ENCODE results near the gene MED26. TPM values are rescaled to one million over a fixed set of nuclear protein-coding genes. Genes with fewer than 3 reads are reported as not detected.
A peak's percentile ranks its signal among the peaks of the same experiment; 100 is the strongest.

Gene MED26
- total and polyA plus RNA-seq, 2 experiments from 2014 or later: 6.6 to 7.8 TPM

- TF ChIP-seq CTCF (IDR thresholded peaks at IDR 0.05; ENCODE audit: poor library complexity) (no peak), EZH2phosphoT487 (IDR thresholded peaks at IDR 0.05; ENCODE audit: low read depth, severe bottlenecking, unreplicated experiment) (no peak), EZH2 (IDR thresholded peaks at IDR 0.05; ENCODE audit: borderline replicate concordance) (no peak)
- peaks cover 15% of the 10 kb centered on the region for H3K4me1 ChIP-seq (ENCODE audit: insufficient read depth)
- H2AFZ ChIP-seq: no peak overlapping the region
- H3K27ac ChIP-seq: peak overlapping the region; percentile 62
- H3K27me3 ChIP-seq: no peaks in the 10 kb centered on the region
- 90% methylated on average over 12 of the region's 12 CpGs for WGBS (ENCODE audit: low lambda C conversion rate, missing lambda C conversion rate)
- H3K79me2 ChIP-seq: peaks cover 96% of the 10 kb centered on the region
- no peak for DNase-seq (ENCODE audit: low spot score)
- no peaks in the 10 kb centered on the region for H3K9me3 ChIP-seq (ENCODE audit: low read depth)
- no peak overlapping the region for H3K4me3 ChIP-seq
- H4K20me1 ChIP-seq (ENCODE audit: insufficient read depth, poor library complexity, severe bottlenecking): peaks cover 83% of the 10 kb centered on the region
- H3K36me3 ChIP-seq (replicated peaks; ENCODE audit: insufficient read depth, low read depth): no peaks in the 10 kb centered on the region
- H3K9me2 ChIP-seq (replicated peaks; ENCODE audit: insufficient read depth): no peaks in the 10 kb centered on the region
- H3K4me2 ChIP-seq: no peak overlapping the region
Observed at GRCh38 chr19:16581145-16581970, 46.6 kb downstream of the MED26 start.

GRCh38 chr19:16579381-16579780 is 48.6 kb downstream of the MED26 start:
- Histone ChIP-seq H3K4me3 (no peak overlapping the region), H3K4me2 (no peak overlapping the region), H2AFZ (no peak overlapping the region), H3K9me3 (ENCODE audit: low read depth) (no peaks in the 10 kb centered on the region), H3K9me2 (replicated peaks; ENCODE audit: insufficient read depth) (no peaks in the 10 kb centered on the region), H3K27ac (no peak overlapping the region), H3K4me1 (ENCODE audit: insufficient read depth) (peaks cover 8% of the 10 kb centered on the region), H3K79me2 (peaks cover 97% of the 10 kb centered on the region), H3K36me3 (replicated peaks; ENCODE audit: insufficient read depth, low read depth) (no peaks in the 10 kb centered on the region), H4K20me1 (ENCODE audit: insufficient read depth, poor library complexity, severe bottlenecking) (peaks cover 83% of the 10 kb centered on the region), H3K27me3 (no peaks in the 10 kb centered on the region)
- DNase-seq (ENCODE audit: low spot score): no peak
- TF ChIP-seq EZH2 (IDR thresholded peaks at IDR 0.05; ENCODE audit: borderline replicate concordance): no peak
- no peak for TF ChIP-seq CTCF (IDR thresholded peaks at IDR 0.05; ENCODE audit: poor library complexity)
- TF ChIP-seq EZH2phosphoT487 (IDR thresholded peaks at IDR 0.05; ENCODE audit: low read depth, severe bottlenecking, unreplicated experiment): no peak
- WGBS (ENCODE audit: low lambda C conversion rate, missing lambda C conversion rate): 95% methylated on average over 4 of the region's 4 CpGs

- Histone ChIP-seq H3K79me2 (peaks cover 99% of the 10 kb centered on the region), H3K9me3 (ENCODE audit: low read depth) (no peaks in the 10 kb centered on the region), H4K20me1 (ENCODE audit: insufficient read depth, poor library complexity, severe bottlenecking) (peaks cover 78% of the 10 kb centered on the region), H2AFZ (no peak overlapping the region), H3K36me3 (replicated peaks; ENCODE audit: insufficient read depth, low read depth) (no peaks in the 10 kb centered on the region), H3K4me2 (no peak overlapping the region), H3K4me1 (ENCODE audit: insufficient read depth) (peaks cover 12% of the 10 kb centered on the region), H3K27ac (no peak overlapping the region), H3K27me3 (no peaks in the 10 kb centered on the region), H3K9me2 (replicated peaks; ENCODE audit: insufficient read depth) (no peaks in the 10 kb centered on the region), H3K4me3 (no peak overlapping the region)
- 99% methylated on average over 17 of the region's 17 CpGs for WGBS (ENCODE audit: low lambda C conversion rate, missing lambda C conversion rate)
- no peak for DNase-seq (ENCODE audit: low spot score)
- TF ChIP-seq CTCF (IDR thresholded peaks at IDR 0.05; ENCODE audit: poor library complexity) (no peak), EZH2phosphoT487 (IDR thresholded peaks at IDR 0.05; ENCODE audit: low read depth, severe bottlenecking, unreplicated experiment) (no peak), EZH2 (IDR thresholded peaks at IDR 0.05; ENCODE audit: borderline replicate concordance) (no peak)
Observed at GRCh38 chr19:16577531-16577985, 50.4 kb downstream of the MED26 start.

Measured in hepatocyte (in vitro differentiated cells).